HG02763 (cell line): ENCODE measurements around the gene STK4.

Experiments
- ATAC-seq: cut with Tn5 transposase; IDR thresholded peaks from one replicate; pipeline ENCODE4 v1.9.1; 2021; ENCODE audit warnings: mild to moderate bottlenecking, moderate library complexity; ENCODE audit not compliant: unreplicated experiment

The STK4 gene

GRCh38 chr20:44952731-44953130, 13.6 kb upstream of the STK4 start:
- ATAC-seq = no peak

- ATAC-seq = no peak
These were observed 12.1 kb upstream of the STK4 start for GRCh38 chr20:44954211-44954610.

- no peak for ATAC-seq
These were observed 11.0 kb upstream of the STK4 start for GRCh38 chr20:44955270-44955669.

GRCh38 chr20:44956410-44956809, 9.9 kb upstream of the STK4 start:
- no peak for ATAC-seq

- ATAC-seq = no peak
These were observed 8.0 kb upstream of the STK4 start for GRCh38 chr20:44958276-44958675.

- ATAC-seq = no peak
These were observed 7.2 kb upstream of the STK4 start for GRCh38 chr20:44959082-44959637.

DNA sequence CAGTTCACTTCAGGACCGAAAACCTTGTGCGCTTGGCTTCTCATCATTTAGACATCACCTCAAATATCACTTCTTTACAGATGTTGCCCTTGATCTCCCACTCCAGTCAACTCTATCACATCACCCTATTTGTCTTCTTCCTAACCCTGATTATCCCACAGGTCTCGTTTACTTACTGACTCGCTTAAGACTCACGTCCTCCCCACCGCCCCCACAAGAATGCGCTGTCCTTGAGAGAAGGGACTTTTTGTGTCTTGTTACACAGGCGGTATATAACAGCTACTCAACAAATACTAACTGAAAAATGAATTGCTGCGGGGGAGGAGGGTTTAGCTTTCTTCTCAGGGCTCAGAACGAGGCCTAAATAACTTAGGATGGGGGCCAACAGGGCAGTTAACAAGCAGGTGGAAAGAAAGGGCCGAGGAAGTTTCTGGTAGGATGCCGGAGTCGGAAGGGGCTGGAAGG, 6.6 kb upstream of the STK4 start:
- no peak for ATAC-seq

GRCh38 chr20:44960103-44960852, 6.0 kb upstream of the STK4 start, which contains the start of gene TOMM34:
TOMM34 (minus strand) TSS chr20:44960397; CDS start chr20:44960333, 64 bp downstream.
- ATAC-seq = peak; percentile 76

DNA sequence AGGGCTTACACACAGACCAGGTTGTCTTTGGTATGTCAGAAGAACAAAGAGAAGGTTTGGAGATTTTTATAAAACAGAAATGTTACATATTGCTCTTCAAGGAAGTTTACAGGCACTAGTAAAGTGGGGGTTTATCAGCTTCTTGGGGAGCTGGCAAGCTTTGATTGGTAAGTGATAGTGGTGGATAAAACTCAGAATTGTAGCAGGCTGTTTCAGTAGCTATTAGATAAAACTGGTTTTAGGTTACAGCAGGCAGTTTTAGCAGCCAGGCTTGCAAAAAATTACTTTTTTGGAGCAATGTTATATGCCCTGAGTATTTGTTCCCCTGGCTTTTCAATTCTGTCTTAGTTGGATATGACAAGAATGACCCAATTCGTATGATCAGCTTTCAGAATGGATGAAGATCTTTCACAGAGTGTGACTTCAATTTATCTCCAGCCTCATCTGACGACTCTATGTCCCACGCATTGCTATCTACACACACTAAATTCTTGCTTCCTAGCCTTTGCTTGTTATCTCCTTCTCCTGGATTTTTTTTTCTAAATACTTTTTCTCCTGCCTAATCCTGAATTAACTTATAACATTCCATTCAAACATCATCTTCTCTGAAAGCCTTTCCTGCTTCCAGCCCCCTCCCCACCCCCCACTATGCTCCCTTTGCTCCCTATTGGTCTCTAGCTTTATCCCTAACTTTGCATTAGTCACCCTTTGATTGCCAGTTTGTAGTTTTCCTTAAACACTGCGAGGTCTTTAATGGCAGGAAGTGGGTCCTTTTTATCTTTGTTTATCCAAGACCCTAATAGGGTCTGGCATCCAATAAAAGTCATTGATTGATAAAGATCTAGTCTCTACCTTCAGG, 5.1 kb upstream of the STK4 start:
- no peak for ATAC-seq

GRCh38 chr20:44961870-44962267, 4.4 kb upstream of the STK4 start:
- no peak for ATAC-seq

DNA sequence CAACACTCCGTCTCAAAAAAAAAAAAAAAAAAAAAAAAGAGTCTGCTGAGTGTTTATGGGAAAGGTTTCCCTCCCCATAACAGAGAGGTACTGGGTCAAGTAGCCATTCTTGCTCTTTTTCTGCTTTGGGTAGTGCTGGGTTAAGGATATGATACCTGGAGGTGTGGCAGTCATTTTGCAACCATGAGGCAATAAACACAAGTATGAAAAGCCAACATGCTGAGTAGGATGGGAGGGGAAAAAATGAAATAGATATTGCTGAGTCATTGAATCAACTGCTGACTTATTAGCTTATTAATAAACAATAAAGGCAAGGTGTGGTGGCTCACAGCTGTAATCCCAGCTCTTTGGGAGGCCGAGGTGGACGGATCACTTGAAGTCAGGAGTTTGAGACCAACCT, 3.8 kb upstream of the STK4 start:
- ATAC-seq = no peak

DNA sequence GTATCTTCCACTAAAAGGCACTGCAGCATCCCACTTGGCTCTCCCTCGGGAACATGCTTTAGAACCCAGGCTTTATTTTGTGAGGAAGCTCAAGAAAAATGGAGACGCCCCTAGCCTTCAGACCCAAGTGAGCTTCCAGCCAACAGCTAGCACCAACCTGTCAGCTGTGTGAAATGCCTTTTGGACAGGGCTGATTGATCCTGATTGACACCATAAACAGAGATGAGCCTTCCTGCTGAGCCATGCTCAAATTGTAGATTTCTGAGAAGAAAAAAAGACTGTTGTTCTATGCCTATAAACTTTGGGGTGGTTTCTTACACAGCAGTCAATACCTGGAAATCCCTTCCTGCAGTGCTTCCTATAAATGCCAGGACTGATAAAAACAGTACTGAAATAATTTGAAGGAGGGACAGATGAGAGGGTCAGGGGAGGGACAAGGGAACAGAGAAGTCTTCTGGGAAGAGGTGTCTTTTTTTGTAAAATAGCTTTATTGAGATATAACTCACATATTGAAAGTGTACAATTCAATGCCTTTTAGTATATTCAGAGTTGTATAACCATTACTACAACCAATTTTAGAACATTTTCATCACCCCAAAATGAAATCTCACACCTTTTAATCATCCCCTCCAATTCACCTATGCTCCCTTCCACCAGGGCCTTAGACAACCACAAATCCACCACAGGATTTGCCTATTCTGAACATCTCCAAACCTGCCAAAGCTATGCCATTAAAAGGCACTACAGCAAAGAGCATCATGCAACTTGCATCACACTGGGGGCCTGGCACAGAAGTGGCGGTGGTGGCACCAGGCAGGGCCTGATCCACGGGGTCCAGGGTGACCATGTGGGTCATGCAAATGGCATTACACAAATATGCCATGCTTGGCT, 2.7 kb upstream of the STK4 start:
- no peak for ATAC-seq

- ATAC-seq = no peak
These were observed 672 bp upstream of the STK4 start for GRCh38 chr20:44965651-44966029.

DNA sequence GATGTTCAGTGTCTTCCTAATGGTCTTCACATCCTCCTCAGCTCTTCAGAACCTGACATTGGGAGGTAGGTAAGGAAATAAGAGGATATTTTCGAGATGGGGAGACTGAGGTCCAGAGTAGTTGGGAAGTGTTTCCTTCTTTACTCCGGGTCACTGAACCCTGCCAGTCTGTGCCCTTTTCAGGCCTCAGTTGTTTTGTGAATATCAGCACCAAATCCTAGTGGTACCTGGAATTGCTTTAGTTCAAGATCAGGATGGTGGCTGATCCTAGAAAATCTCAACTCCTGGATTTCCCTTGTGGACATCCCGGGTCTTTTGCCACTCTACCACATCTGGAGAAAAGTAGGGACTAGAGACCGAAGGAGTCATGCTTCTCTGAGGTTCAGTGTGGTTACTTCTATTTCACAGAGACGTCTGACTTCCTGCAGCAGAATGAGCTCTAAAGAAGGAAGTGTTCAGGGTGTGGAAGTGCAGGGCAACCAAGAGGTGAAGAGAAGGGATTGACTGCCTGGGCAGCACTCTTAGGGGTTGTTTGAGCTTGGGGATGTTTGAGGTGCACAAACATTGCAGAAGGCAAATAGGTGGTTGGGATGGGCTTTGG, 995 bp downstream of the STK4 start:
- ATAC-seq = no peak

DNA sequence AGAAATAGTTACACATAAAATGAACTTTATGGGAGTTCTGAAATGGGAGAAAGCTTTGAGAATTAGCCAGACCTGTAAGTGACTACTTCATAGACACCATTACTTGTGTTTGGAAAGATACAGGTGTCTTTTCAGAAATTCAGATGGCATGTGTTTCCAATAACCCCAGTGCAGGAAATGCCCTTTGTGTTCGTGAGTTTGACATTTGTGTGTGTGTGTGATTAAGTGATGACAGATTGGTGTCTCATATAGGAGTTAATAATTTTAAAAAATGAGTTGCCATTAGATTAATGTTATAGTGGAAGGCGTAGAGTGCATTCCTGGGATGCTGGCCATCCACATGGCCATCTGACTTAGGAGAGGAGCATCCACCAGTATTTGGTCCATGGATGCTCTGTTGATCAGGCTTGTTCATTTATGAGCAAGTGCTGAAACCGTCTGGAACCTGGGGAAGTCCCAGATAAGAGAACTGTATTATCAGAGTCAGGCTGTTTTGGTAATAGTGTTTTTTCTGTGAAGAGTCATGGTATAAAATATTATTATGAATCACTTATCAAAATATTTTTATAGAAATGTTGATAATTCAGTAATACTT, 3.1 kb downstream of the STK4 start:
- no peak for ATAC-seq

DNA sequence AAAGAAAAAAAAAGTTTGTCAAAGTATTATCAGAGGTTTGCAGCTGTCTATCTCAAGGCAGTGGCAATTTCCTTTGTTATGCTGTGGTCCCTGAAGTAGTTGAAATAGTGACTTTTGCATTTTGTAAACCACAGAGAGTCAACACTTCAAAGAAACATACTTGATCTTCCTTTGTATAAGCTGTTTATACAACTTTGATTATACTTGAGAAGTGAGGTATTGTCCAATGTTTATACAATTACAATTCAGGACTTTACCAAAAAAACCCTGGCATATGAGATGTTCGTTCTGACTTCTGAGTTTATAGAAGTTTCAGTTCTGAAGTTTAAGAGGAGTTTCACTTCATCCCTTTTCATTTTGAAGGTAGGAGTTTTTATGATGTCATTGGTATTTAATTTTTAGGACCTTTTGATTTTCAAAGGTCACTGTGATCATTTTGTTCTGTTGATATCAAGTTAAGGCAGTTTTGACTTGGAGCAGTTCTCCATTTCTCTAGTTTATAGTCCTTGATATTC, 4.0 kb downstream of the STK4 start:
- ATAC-seq = no peak

GRCh38 chr20:44973053-44973452, 6.7 kb downstream of the STK4 start:
- no peak for ATAC-seq

DNA sequence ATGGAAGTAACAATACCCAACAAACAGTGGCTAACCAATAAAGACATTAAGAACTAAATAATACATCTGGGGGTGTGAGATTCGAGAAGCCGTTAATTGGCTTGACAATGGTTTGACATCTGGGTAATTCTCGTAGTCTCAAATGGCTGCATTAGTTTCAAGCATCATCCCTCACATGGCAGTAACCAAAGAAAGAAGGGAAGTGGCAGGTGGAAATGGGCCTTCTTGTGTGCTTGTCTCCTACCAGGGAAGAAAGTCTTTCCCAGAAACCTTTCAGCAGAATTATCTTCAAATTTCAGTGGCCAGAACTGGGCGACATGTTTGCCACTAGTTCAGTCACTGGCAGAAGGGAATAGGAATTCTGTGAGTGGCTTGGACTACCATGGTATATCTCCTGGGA, 10.4 kb downstream of the STK4 start:
- no peak for ATAC-seq

GRCh38 chr20:44979090-44979621, 12.8 kb downstream of the STK4 start:
- peak; percentile 93 for ATAC-seq
